Measurements from ENCODE around the gene TLCD1. TPM values are rescaled to one million over a fixed set of nuclear protein-coding genes. Genes with fewer than 3 reads are reported as not detected.
A peak's percentile ranks its signal among the peaks of the same experiment; 100 is the strongest.

TLCD1 gene
- total and polyA plus RNA-seq, 2 experiments from 2014 or later, result 26.5 to 47.0 TPM

GRCh38 chr17:28705728-28706334 is 20.2 kb downstream of the TLCD1 start:
- Histone ChIP-seq H3K27ac (ENCODE audit: low read depth) (no peak overlapping the region), H3K4me1 (ENCODE audit: insufficient read depth) (peaks cover 12% of the 10 kb centered on the region; the same call in 1 of the 2 replicates), H3K79me2 (replicated peaks; ENCODE audit: insufficient read depth) (peaks cover 19% of the 10 kb centered on the region), H3K4me3 (no peak overlapping the region), H3K4me2 (no peak overlapping the region), H4K20me1 (replicated peaks; ENCODE audit: insufficient read depth) (peaks cover 7% of the 10 kb centered on the region; the same call in 1 of the 2 replicates), H2AFZ (no peak overlapping the region), H3K27me3 (ENCODE audit: insufficient read depth) (no peaks in the 10 kb centered on the region), H3K9me2 (ENCODE audit: insufficient read depth) (no peaks in the 10 kb centered on the region), H3K36me3 (ENCODE audit: insufficient read depth) (peaks cover 3% of the 10 kb centered on the region; the same call in 1 of the 2 replicates), H3F3A (replicated peaks; ENCODE audit: low read depth) (peaks cover 22% of the 10 kb centered on the region)
- Mint-ChIP-seq H3K27ac (0 out of 2 replicates have a peak overlapping the region, but pooled peaks have one; percentile 42), H3K27me3 (ENCODE audit: insufficient read depth, low read depth, poor library complexity) (peaks cover 29% of the 10 kb centered on the region), H3K36me3 (ENCODE audit: low read depth) (peaks cover 48% of the 10 kb centered on the region), H3K4me1 (peaks cover 44% of the 10 kb centered on the region), H3K4me3 (no peak overlapping the region; the same call in 2 of the 3 replicates), H3K9me3 (no peaks in the 10 kb centered on the region; the same call in 2 of the 3 replicates)
- DNase-seq (ENCODE audit: low spot score) (no peak), ATAC-seq (peak; percentile 4; the same call in 1 of the 3 replicates)
- TF ChIP-seq EZH2phosphoT487 (IDR thresholded peaks at IDR 0.05; ENCODE audit: unreplicated experiment), result no peak

- Histone ChIP-seq H3K4me3 (no peak overlapping the region), H3K27me3 (ENCODE audit: insufficient read depth) (no peaks in the 10 kb centered on the region), H3K4me1 (ENCODE audit: insufficient read depth) (peaks cover 12% of the 10 kb centered on the region; the same call in 1 of the 2 replicates), H3K9me2 (ENCODE audit: insufficient read depth) (no peaks in the 10 kb centered on the region), H3K79me2 (replicated peaks; ENCODE audit: insufficient read depth) (peaks cover 15% of the 10 kb centered on the region), H3F3A (replicated peaks; ENCODE audit: low read depth) (peaks cover 22% of the 10 kb centered on the region), H3K36me3 (ENCODE audit: insufficient read depth) (peaks cover 3% of the 10 kb centered on the region; the same call in 1 of the 2 replicates), H3K4me2 (no peak overlapping the region), H4K20me1 (replicated peaks; ENCODE audit: insufficient read depth) (peaks cover 7% of the 10 kb centered on the region; the same call in 1 of the 2 replicates), H2AFZ (no peak overlapping the region), H3K27ac (ENCODE audit: low read depth) (no peak overlapping the region)
- peak overlapping the region; percentile 42; the same call in 1 of the 2 replicates for H3K27ac Mint-ChIP-seq
- peaks cover 51% of the 10 kb centered on the region for H3K36me3 Mint-ChIP-seq (ENCODE audit: low read depth)
- peak; percentile 12 for ATAC-seq
- H3K27me3 Mint-ChIP-seq (ENCODE audit: insufficient read depth, low read depth, poor library complexity), result peaks cover 24% of the 10 kb centered on the region
- no peak for DNase-seq (ENCODE audit: low spot score)
- no peaks in the 10 kb centered on the region; the same call in 2 of the 3 replicates for H3K9me3 Mint-ChIP-seq
- no peak overlapping the region for H3K4me3 Mint-ChIP-seq
- peaks cover 44% of the 10 kb centered on the region for H3K4me1 Mint-ChIP-seq
- TF ChIP-seq POLR2AphosphoS5 (IDR thresholded peaks at IDR 0.05; ENCODE audit: low read depth), result no peak
- TF ChIP-seq ZNF462 (CRISPR knock-in tag; IDR thresholded peaks at IDR 0.05), result no peak
Measured at GRCh38 chr17:28705074-28705659, 20.9 kb downstream of the TLCD1 start.

Measured in GM23338 (cell line).